ENCODE measurements around the gene ACOX2. TPM values are rescaled to one million over a fixed set of nuclear protein-coding genes. Genes with fewer than 3 reads are reported as not detected.

The ACOX2 gene
- total and polyA plus RNA-seq, 2 experiments from 2014 or later: 7.5 to 23.6 TPM

DNA sequence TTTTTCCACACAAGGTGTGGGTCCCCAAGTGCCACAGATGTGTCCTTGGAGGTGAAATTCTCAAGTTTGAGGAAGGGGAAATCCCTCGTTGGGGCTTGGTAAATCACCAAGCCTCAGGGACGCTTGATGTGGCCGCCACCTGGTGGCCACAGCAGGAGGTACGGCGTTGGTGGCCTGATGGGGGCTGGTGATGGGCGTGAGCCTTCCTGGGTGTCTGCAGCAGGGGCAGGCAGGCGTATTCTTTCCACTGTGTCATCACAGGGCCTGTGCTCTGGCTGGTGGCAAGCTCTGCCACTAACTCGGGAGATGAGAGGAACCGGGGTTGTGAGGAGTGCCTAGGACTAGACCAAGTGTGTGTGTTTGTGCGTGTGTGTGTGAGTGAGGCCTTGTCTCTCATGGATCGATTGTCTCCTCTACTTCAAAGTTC, 4.2 kb downstream of the ACOX2 start:
- Histone ChIP-seq H3K4me3 (no peak overlapping the region), H3K4me1 (ENCODE audit: insufficient read depth) (peaks cover 26% of the 10 kb centered on the region), H3K9me2 (ENCODE audit: insufficient read depth) (no peaks in the 10 kb centered on the region), H3K9me3 (ENCODE audit: low read depth) (no peaks in the 10 kb centered on the region), H3K27me3 (replicated peaks; ENCODE audit: insufficient read depth) (no peaks in the 10 kb centered on the region), H3K9ac (peak overlapping the region; percentile 43), H3K79me2 (ENCODE audit: insufficient read depth) (no peaks in the 10 kb centered on the region), H3K27ac (no peak overlapping the region), H4K20me1 (ENCODE audit: insufficient read depth) (no peaks in the 10 kb centered on the region), H3K4me2 (ENCODE audit: unreplicated experiment) (no peak overlapping the region), H3F3A (ENCODE audit: insufficient read depth) (no peaks in the 10 kb centered on the region; the same call in 1 of the 2 replicates), H2AFZ (peak overlapping the region; percentile 45), H3K36me3 (ENCODE audit: low read depth) (no peaks in the 10 kb centered on the region)
- DNase-seq: peak; percentile 85
- TF ChIP-seq EZH2 (IDR thresholded peaks at IDR 0.05; ENCODE audit: insufficient read depth, poor library complexity, severe bottlenecking) (no peak), EZH2phosphoT487 (IDR thresholded peaks at IDR 0.05; ENCODE audit: insufficient read depth, low read depth) (no peak)
- 12 to 13% methylated on average over 11 of the region's 11 CpGs for WGBS, 2 experiments (ENCODE audit: low coverage in 1 of 2, low lambda C conversion rate in 2 of 2, missing lambda C conversion rate in 2 of 2)
- in situ Hi-C loops (cut with MboI): loop anchor here (10.0 kb wide), 1 partner anchor 208 kb away; no protein-coding TSS in a partner anchor

DNA sequence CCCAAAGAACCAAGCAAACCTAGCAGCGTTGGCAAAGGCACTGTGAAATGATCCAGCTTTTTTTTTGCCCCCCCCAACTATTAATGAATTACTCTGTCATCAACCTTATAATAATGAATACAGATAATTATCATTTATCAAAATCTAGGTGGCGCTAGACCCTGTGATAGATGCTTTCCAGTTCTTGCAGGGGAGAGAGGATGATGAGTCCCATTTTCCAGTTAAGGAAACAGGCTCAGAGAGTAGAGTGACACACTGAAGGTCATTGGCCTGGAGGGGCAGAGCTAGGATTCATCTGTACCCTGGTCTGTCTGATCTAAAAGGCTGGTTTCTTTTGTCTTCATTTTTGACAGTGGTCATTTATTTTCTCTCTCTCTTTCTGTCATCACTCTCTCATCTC, 5.0 kb downstream of the ACOX2 start:
- Histone ChIP-seq H3K4me3 (no peak overlapping the region), H2AFZ (no peak overlapping the region), H3K9me3 (ENCODE audit: low read depth) (no peaks in the 10 kb centered on the region), H4K20me1 (ENCODE audit: insufficient read depth) (no peaks in the 10 kb centered on the region), H3K79me2 (ENCODE audit: insufficient read depth) (no peaks in the 10 kb centered on the region), H3K9ac (no peak overlapping the region), H3K27ac (no peak overlapping the region), H3K4me2 (ENCODE audit: unreplicated experiment) (no peak overlapping the region), H3K27me3 (replicated peaks; ENCODE audit: insufficient read depth) (no peaks in the 10 kb centered on the region), H3K4me1 (ENCODE audit: insufficient read depth) (peaks cover 20% of the 10 kb centered on the region), H3F3A (ENCODE audit: insufficient read depth) (no peaks in the 10 kb centered on the region), H3K36me3 (ENCODE audit: low read depth) (no peaks in the 10 kb centered on the region), H3K9me2 (ENCODE audit: insufficient read depth) (no peaks in the 10 kb centered on the region)
- DNase-seq: peak; percentile 61
- in situ Hi-C loops (cut with MboI): loop anchor here (10.0 kb wide), 1 partner anchor 207 kb away; no protein-coding TSS in a partner anchor
- 81 to 87% methylated on average over 2 of the region's 2 CpGs for WGBS, 2 experiments (ENCODE audit: low coverage in 1 of 2, low lambda C conversion rate in 2 of 2, missing lambda C conversion rate in 2 of 2)
- TF ChIP-seq EZH2 (IDR thresholded peaks at IDR 0.05; ENCODE audit: insufficient read depth, poor library complexity, severe bottlenecking): no peak
- TF ChIP-seq EZH2phosphoT487 (IDR thresholded peaks at IDR 0.05; ENCODE audit: insufficient read depth, low read depth): no peak

DNA sequence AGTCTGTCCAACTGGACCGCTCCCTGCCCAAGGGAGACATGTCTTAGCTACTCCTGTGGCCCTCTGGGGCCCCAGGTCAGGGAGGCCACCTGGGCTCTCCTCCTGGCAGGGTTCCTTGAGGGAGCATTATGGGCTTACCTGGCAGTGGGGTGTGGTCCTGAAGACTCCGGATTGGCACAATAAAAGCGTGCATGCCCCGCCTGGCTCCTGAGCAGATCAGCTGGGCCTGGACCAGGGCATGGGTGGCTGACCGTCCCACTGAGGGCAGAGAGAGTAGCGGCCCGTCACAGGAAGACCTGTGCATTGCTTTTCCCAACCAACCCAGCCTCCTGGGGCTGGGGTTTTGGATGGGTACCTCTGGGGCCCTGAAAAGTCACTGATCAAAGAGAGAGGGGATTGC, 5.4 kb downstream of the ACOX2 start:
- H3K79me2 ChIP-seq (ENCODE audit: insufficient read depth): no peaks in the 10 kb centered on the region
- TF ChIP-seq EZH2phosphoT487 (IDR thresholded peaks at IDR 0.05; ENCODE audit: insufficient read depth, low read depth): no peak
- no peak for TF ChIP-seq EZH2 (IDR thresholded peaks at IDR 0.05; ENCODE audit: insufficient read depth, poor library complexity, severe bottlenecking)
- no peak overlapping the region for H3K4me3 ChIP-seq
- no peak overlapping the region for H3K4me2 ChIP-seq (ENCODE audit: unreplicated experiment)
- no peaks in the 10 kb centered on the region for H3K27me3 ChIP-seq (replicated peaks; ENCODE audit: insufficient read depth)
- in situ Hi-C loops (cut with MboI): loop anchor here (10.0 kb wide), 1 partner anchor 207 kb away; no protein-coding TSS in a partner anchor
- H4K20me1 ChIP-seq (ENCODE audit: insufficient read depth): no peaks in the 10 kb centered on the region
- H2AFZ ChIP-seq: no peak overlapping the region
- DNase-seq: no peak
- no peak overlapping the region for H3K9ac ChIP-seq
- no peaks in the 10 kb centered on the region for H3F3A ChIP-seq (ENCODE audit: insufficient read depth)
- 82 to 90% methylated on average over 7 of the region's 7 CpGs for WGBS, 2 experiments (ENCODE audit: low coverage in 1 of 2, low lambda C conversion rate in 2 of 2, missing lambda C conversion rate in 2 of 2)
- no peaks in the 10 kb centered on the region for H3K9me3 ChIP-seq (ENCODE audit: low read depth)
- H3K4me1 ChIP-seq (ENCODE audit: insufficient read depth): peaks cover 16% of the 10 kb centered on the region
- no peaks in the 10 kb centered on the region for H3K9me2 ChIP-seq (ENCODE audit: insufficient read depth)
- no peaks in the 10 kb centered on the region for H3K36me3 ChIP-seq (ENCODE audit: low read depth)
- H3K27ac ChIP-seq: no peak overlapping the region

DNA sequence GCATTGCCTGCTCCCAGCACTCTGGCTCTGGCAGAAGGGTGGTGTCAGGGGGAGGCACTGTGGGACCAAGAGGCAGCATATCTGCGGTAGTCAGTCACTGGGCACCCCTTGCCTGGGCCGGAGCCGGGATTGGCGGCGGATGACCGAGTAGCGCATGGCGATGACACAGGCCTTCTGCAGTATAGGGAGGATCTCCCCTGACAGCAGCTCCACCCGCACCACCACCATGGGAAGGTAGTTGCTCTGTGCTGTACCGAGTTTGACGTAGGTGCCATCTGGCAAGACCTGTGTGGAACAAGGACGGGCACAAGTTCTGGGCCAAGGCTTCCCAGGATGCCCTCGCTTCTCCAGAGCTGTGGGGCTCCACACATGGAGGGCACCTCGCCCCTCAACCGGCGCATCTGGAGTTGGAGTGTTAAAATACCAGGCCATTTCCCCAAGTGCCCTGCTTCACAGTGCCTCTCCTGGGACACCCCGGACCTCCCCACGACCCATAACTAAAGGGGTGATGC, 6.6 kb downstream of the ACOX2 start:
- Histone ChIP-seq H4K20me1 (ENCODE audit: insufficient read depth) (no peaks in the 10 kb centered on the region), H3K27ac (no peak overlapping the region), H3K9me2 (ENCODE audit: insufficient read depth) (no peaks in the 10 kb centered on the region), H3K4me3 (no peak overlapping the region), H3K4me2 (ENCODE audit: unreplicated experiment) (no peak overlapping the region), H3K4me1 (ENCODE audit: insufficient read depth) (peaks cover 10% of the 10 kb centered on the region), H3F3A (ENCODE audit: insufficient read depth) (no peaks in the 10 kb centered on the region), H3K9ac (no peak overlapping the region), H3K79me2 (ENCODE audit: insufficient read depth) (no peaks in the 10 kb centered on the region), H2AFZ (no peak overlapping the region), H3K9me3 (ENCODE audit: low read depth) (no peaks in the 10 kb centered on the region), H3K36me3 (ENCODE audit: low read depth) (no peaks in the 10 kb centered on the region), H3K27me3 (replicated peaks; ENCODE audit: insufficient read depth) (no peaks in the 10 kb centered on the region)
- in situ Hi-C loops (cut with MboI): loop anchor here (10.0 kb wide), 1 partner anchor 206 kb away; no protein-coding TSS in a partner anchor
- no peak for DNase-seq
- TF ChIP-seq EZH2phosphoT487 (IDR thresholded peaks at IDR 0.05; ENCODE audit: insufficient read depth, low read depth) (no peak), EZH2 (IDR thresholded peaks at IDR 0.05; ENCODE audit: insufficient read depth, poor library complexity, severe bottlenecking) (no peak)
- WGBS, 2 experiments (ENCODE audit: low coverage in 1 of 2, low lambda C conversion rate in 2 of 2, missing lambda C conversion rate in 2 of 2): 93 to 94% methylated on average over 18 of the region's 18 CpGs
